ENCODE measurements around the gene FNIP2.
"Not testable (repeated sequence)": the region's sequence is repeated elsewhere in the genome, so short reads cannot be mapped to it uniquely, and the experiment has no call there.

FNIP2 gene

GRCh38 chr4:158912806-158913205, 144.0 kb downstream of the FNIP2 start:
- H3K4me1 ChIP-seq (ENCODE audit: control insufficient read depth, insufficient read depth, low read length, unreplicated experiment) = peaks cover 22% of the 10 kb centered on the region
- H3K4me3 ChIP-seq (ENCODE audit: low read depth, low read length) = no peak overlapping the region
- no peaks in the 10 kb centered on the region for H3K79me2 ChIP-seq (ENCODE audit: control insufficient read depth, insufficient read depth, low read length, unreplicated experiment)
- H3K27ac ChIP-seq (ENCODE audit: low read depth, low read length) = no peak overlapping the region
- no peak overlapping the region for H2AFZ ChIP-seq (ENCODE audit: low read length, unreplicated experiment)
- no peaks in the 10 kb centered on the region for H3K27me3 ChIP-seq (ENCODE audit: insufficient read depth, low read length)
- H3K36me3 ChIP-seq (ENCODE audit: insufficient read depth, low read length) = no peaks in the 10 kb centered on the region

- Histone ChIP-seq H2AFZ (ENCODE audit: low read length, unreplicated experiment) (peak overlapping the region; percentile 56), H3K4me3 (ENCODE audit: low read depth, low read length) (no peak overlapping the region), H3K4me1 (ENCODE audit: control insufficient read depth, insufficient read depth, low read length, unreplicated experiment) (peaks cover 22% of the 10 kb centered on the region), H3K27me3 (ENCODE audit: insufficient read depth, low read length) (no peaks in the 10 kb centered on the region), H3K79me2 (ENCODE audit: control insufficient read depth, insufficient read depth, low read length, unreplicated experiment) (no peaks in the 10 kb centered on the region), H3K27ac (ENCODE audit: low read depth, low read length) (peak overlapping the region; percentile 68), H3K36me3 (ENCODE audit: insufficient read depth, low read length) (no peaks in the 10 kb centered on the region)
Measured at GRCh38 chr4:158913766-158914165, 144.9 kb downstream of the FNIP2 start.

GRCh38 chr4:158914218-158914617, 145.4 kb downstream of the FNIP2 start:
- peak overlapping the region; percentile 68 for H2AFZ ChIP-seq (ENCODE audit: low read length, unreplicated experiment)
- peak overlapping the region; percentile 15; the same call in 1 of the 2 replicates for H3K4me3 ChIP-seq (ENCODE audit: low read depth, low read length)
- H3K36me3 ChIP-seq (ENCODE audit: insufficient read depth, low read length) = no peaks in the 10 kb centered on the region
- H3K79me2 ChIP-seq (ENCODE audit: control insufficient read depth, insufficient read depth, low read length, unreplicated experiment) = no peaks in the 10 kb centered on the region
- H3K27ac ChIP-seq (ENCODE audit: low read depth, low read length) = peak overlapping the region; percentile 68
- H3K4me1 ChIP-seq (ENCODE audit: control insufficient read depth, insufficient read depth, low read length, unreplicated experiment) = peaks cover 22% of the 10 kb centered on the region
- no peaks in the 10 kb centered on the region for H3K27me3 ChIP-seq (ENCODE audit: insufficient read depth, low read length)

GRCh38 chr4:158915683-158916241, 146.9 kb downstream of the FNIP2 start:
- no peak overlapping the region for H3K4me3 ChIP-seq (ENCODE audit: low read depth, low read length)
- H3K27me3 ChIP-seq (ENCODE audit: insufficient read depth, low read length) = no peaks in the 10 kb centered on the region
- H3K27ac ChIP-seq (ENCODE audit: low read depth, low read length) = no peak overlapping the region
- H3K36me3 ChIP-seq (ENCODE audit: insufficient read depth, low read length) = no peaks in the 10 kb centered on the region
- H2AFZ ChIP-seq (ENCODE audit: low read length, unreplicated experiment) = no peak overlapping the region
- H3K79me2 ChIP-seq (ENCODE audit: control insufficient read depth, insufficient read depth, low read length, unreplicated experiment) = no peaks in the 10 kb centered on the region
- peaks cover 22% of the 10 kb centered on the region for H3K4me1 ChIP-seq (ENCODE audit: control insufficient read depth, insufficient read depth, low read length, unreplicated experiment)

GRCh38 chr4:158920452-158920996, 151.7 kb downstream of the FNIP2 start:
- not testable (repeated sequence) for H3K4me3 ChIP-seq (ENCODE audit: low read depth, low read length); H3K4me1 ChIP-seq (ENCODE audit: control insufficient read depth, insufficient read depth, low read length, unreplicated experiment); H2AFZ ChIP-seq (ENCODE audit: low read length, unreplicated experiment); H3K27ac ChIP-seq (ENCODE audit: low read depth, low read length); H3K79me2 ChIP-seq (ENCODE audit: control insufficient read depth, insufficient read depth, low read length, unreplicated experiment); H3K36me3 ChIP-seq (ENCODE audit: insufficient read depth, low read length); H3K27me3 ChIP-seq (ENCODE audit: insufficient read depth, low read length)

GRCh38 chr4:158927774-158928173, 158.9 kb downstream of the FNIP2 start:
- not testable (repeated sequence) for H2AFZ ChIP-seq (ENCODE audit: low read length, unreplicated experiment); H3K36me3 ChIP-seq (ENCODE audit: insufficient read depth, low read length)

DNA sequence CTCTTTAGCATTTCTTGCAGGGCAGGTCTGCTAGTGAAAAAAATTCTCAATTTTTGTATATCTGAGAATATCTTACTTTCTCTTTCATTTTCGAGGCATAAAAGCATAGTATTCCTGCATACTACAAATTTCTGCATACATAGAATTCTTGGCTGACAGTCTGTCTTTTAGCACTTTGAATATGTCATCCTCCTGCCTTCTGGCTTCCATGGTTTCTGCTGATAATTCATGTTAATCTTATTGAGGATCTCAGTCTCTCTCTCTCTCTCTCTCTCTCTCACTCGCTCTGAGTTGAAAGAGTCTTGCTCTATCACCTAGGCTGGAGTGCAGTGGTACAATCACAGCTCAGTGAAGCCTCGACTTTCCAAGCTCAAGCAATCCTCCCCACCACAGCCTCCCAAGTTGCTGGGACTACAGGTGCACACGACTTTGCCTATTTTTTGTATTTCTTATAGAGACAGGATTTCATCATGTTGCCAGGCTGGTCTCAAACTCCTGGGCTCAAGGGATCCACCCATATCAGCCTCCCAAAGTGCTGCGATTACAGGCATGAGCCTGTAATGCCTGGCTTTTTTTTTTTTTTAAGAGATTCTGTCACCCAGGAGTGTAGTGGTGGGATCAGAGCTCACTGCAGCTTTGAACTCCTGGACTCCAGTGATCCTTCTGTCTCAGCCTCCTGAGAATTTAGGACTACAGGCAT, 161.3 kb downstream of the FNIP2 start:
- H2AFZ ChIP-seq (ENCODE audit: low read length, unreplicated experiment) = no peak overlapping the region

More at GRCh38 chr4:158927774-158928173, 158.9 kb downstream of the FNIP2 start:
- not testable (repeated sequence) for H3K4me1 ChIP-seq (ENCODE audit: control insufficient read depth, insufficient read depth, low read length, unreplicated experiment); H3K4me3 ChIP-seq (ENCODE audit: low read depth, low read length); H3K27me3 ChIP-seq (ENCODE audit: insufficient read depth, low read length); H3K79me2 ChIP-seq (ENCODE audit: control insufficient read depth, insufficient read depth, low read length, unreplicated experiment); H3K27ac ChIP-seq (ENCODE audit: low read depth, low read length)

GRCh38 chr4:158930639-158930972, 161.8 kb downstream of the FNIP2 start:
- Histone ChIP-seq H3K36me3 (ENCODE audit: insufficient read depth, low read length) (no peaks in the 10 kb centered on the region), H3K4me3 (ENCODE audit: low read depth, low read length) (no peak overlapping the region), H3K79me2 (ENCODE audit: control insufficient read depth, insufficient read depth, low read length, unreplicated experiment) (no peaks in the 10 kb centered on the region), H3K27ac (ENCODE audit: low read depth, low read length) (no peak overlapping the region), H3K4me1 (ENCODE audit: control insufficient read depth, insufficient read depth, low read length, unreplicated experiment) (no peaks in the 10 kb centered on the region), H3K27me3 (ENCODE audit: insufficient read depth, low read length) (no peaks in the 10 kb centered on the region), H2AFZ (ENCODE audit: low read length, unreplicated experiment) (no peak overlapping the region)

More for the DNA sequence above, 161.3 kb downstream of the FNIP2 start:
- Histone ChIP-seq H3K79me2 (ENCODE audit: control insufficient read depth, insufficient read depth, low read length, unreplicated experiment) (no peaks in the 10 kb centered on the region), H3K4me1 (ENCODE audit: control insufficient read depth, insufficient read depth, low read length, unreplicated experiment) (no peaks in the 10 kb centered on the region), H3K27me3 (ENCODE audit: insufficient read depth, low read length) (no peaks in the 10 kb centered on the region), H3K27ac (ENCODE audit: low read depth, low read length) (no peak overlapping the region), H3K36me3 (ENCODE audit: insufficient read depth, low read length) (no peaks in the 10 kb centered on the region), H3K4me3 (ENCODE audit: low read depth, low read length) (no peak overlapping the region)

- no peak overlapping the region for H3K4me3 ChIP-seq (ENCODE audit: low read depth, low read length)
- no peaks in the 10 kb centered on the region for H3K79me2 ChIP-seq (ENCODE audit: control insufficient read depth, insufficient read depth, low read length, unreplicated experiment)
- no peak overlapping the region for H2AFZ ChIP-seq (ENCODE audit: low read length, unreplicated experiment)
- H3K27me3 ChIP-seq (ENCODE audit: insufficient read depth, low read length) = no peaks in the 10 kb centered on the region
- H3K4me1 ChIP-seq (ENCODE audit: control insufficient read depth, insufficient read depth, low read length, unreplicated experiment) = no peaks in the 10 kb centered on the region
- H3K36me3 ChIP-seq (ENCODE audit: insufficient read depth, low read length) = no peaks in the 10 kb centered on the region
- no peak overlapping the region for H3K27ac ChIP-seq (ENCODE audit: low read depth, low read length)
Measured at GRCh38 chr4:158933236-158933635, 164.4 kb downstream of the FNIP2 start.

DNA sequence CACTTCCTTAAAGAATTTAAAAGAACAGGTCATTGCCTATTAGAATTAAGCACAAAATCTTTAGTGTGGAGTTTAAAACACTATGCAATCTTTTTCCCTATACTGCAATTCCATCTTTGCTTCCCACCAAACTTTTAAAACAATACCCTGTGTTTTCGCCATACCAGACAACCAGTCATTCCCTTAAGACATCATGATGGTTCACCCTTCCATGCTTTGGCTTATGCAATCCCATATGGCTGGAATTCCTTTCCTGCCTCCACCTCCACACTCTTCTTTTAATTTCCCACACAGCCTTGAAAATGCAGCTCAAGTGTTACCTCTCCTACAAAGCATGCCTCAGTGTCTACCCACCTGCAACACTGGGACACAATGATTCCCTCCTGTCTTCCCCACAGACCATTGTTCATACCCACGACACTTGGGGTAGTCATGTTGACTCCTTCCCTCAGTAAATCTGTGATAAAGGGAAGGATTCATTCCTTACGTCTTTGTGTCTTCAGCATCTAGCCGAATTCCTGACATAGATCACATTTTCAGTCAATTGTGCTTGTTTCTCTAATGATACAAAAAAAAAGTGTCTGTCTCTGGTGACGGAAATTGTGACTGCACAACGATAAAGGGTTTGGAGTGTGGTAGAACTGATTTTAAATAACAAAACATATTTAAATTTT, 166.3 kb downstream of the FNIP2 start:
- Histone ChIP-seq H3K79me2 (ENCODE audit: control insufficient read depth, insufficient read depth, low read length, unreplicated experiment) (no peaks in the 10 kb centered on the region), H3K27me3 (ENCODE audit: insufficient read depth, low read length) (no peaks in the 10 kb centered on the region), H3K4me1 (ENCODE audit: control insufficient read depth, insufficient read depth, low read length, unreplicated experiment) (no peaks in the 10 kb centered on the region), H2AFZ (ENCODE audit: low read length, unreplicated experiment) (no peak overlapping the region), H3K36me3 (ENCODE audit: insufficient read depth, low read length) (no peaks in the 10 kb centered on the region), H3K4me3 (ENCODE audit: low read depth, low read length) (no peak overlapping the region), H3K27ac (ENCODE audit: low read depth, low read length) (no peak overlapping the region)

DNA sequence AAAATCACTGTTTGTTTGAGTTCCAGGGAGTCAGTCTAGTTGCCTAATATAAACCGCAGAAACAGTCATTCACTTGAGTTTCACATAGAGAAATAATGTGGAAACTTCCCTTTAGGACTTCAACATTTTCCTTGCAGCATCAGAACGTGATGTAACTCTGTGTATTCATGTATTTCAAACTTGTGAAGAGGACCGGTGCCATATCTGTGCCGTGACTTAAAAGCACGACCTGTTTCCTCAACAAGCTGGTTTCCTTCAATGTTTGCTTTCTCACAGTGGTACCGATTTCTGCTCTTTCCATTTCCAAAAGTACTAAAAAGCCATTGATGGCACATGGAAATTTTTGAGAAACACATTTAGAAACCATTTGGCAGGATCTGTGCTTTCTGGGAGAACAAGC, 167.4 kb downstream of the FNIP2 start:
- Histone ChIP-seq H3K27ac (ENCODE audit: low read depth, low read length) (no peak overlapping the region), H3K4me1 (ENCODE audit: control insufficient read depth, insufficient read depth, low read length, unreplicated experiment) (no peaks in the 10 kb centered on the region), H2AFZ (ENCODE audit: low read length, unreplicated experiment) (no peak overlapping the region)

More for the DNA sequence above, 167.4 kb downstream of the FNIP2 start:
- Histone ChIP-seq H3K27me3 (ENCODE audit: insufficient read depth, low read length) (no peaks in the 10 kb centered on the region), H3K36me3 (ENCODE audit: insufficient read depth, low read length) (no peaks in the 10 kb centered on the region), H3K79me2 (ENCODE audit: control insufficient read depth, insufficient read depth, low read length, unreplicated experiment) (no peaks in the 10 kb centered on the region), H3K4me3 (ENCODE audit: low read depth, low read length) (no peak overlapping the region)
